C4-2B (cell line): Measurements from ENCODE around the gene CLIP1.

Experiments used
- H3K27ac ChIP-seq: fragments of 450-650 bp; 2 replicates; pipeline ENCODE4 v1.5.1; 2017
- ZFX ChIP-seq: fragments of 450-650 bp; IDR thresholded peaks from 2 replicates; pipeline ENCODE4 v1.6.1; 2017
- TF ChIP-seq, protein P1 (sequence below): fragments of 450-650 bp; conservative IDR thresholded peaks from 2 replicates; pipeline ENCODE4 v1.5.1; 2017; ENCODE audit warnings: mild to moderate bottlenecking

The CLIP1 gene

DNA sequence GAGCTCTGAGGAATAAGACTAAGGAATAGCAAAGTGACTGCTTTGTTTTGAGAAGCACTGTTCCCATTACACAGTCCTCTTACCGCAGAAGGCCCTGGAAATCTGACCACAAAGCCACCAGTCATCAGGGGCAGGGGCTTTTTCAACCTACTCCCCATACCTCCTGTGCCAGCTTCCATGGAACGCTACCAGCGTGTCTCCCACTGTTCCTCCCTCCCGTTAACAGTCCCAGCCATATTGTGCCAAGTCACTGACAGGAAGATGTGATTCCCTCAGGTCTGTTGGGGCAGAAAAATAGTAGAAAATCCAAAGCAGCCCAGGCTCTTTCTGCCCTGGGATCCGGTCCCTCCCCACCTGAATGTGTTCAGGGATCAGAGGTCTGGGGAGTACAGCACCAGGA, 109.5 kb downstream of the CLIP1 start:
- no peak overlapping the region for H3K27ac ChIP-seq
- no peak for TF ChIP-seq ZFX
- TF ChIP-seq, protein P1, sequence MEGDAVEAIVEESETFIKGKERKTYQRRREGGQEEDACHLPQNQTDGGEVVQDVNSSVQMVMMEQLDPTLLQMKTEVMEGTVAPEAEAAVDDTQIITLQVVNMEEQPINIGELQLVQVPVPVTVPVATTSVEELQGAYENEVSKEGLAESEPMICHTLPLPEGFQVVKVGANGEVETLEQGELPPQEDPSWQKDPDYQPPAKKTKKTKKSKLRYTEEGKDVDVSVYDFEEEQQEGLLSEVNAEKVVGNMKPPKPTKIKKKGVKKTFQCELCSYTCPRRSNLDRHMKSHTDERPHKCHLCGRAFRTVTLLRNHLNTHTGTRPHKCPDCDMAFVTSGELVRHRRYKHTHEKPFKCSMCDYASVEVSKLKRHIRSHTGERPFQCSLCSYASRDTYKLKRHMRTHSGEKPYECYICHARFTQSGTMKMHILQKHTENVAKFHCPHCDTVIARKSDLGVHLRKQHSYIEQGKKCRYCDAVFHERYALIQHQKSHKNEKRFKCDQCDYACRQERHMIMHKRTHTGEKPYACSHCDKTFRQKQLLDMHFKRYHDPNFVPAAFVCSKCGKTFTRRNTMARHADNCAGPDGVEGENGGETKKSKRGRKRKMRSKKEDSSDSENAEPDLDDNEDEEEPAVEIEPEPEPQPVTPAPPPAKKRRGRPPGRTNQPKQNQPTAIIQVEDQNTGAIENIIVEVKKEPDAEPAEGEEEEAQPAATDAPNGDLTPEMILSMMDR: no peak

DNA sequence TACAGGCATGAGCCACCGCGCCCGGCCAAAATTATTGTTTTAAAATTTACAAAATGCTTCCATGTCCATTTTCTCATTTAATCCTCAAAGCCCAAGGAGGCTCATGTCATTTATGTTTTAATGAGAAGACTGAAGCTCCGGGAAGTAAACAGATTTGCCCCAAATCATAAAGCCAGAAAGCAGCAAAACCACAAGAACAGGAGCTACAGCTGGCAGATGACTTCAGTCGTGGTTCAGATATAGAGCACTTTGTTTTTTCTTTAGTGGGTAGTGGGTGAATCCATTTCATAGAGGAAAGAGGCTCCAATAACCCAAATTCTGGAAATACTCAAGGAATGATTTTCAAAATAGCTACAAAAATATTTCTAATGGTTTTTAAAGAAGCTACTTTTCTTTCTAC, 110.8 kb downstream of the CLIP1 start:
- H3K27ac ChIP-seq: no peak overlapping the region

DNA sequence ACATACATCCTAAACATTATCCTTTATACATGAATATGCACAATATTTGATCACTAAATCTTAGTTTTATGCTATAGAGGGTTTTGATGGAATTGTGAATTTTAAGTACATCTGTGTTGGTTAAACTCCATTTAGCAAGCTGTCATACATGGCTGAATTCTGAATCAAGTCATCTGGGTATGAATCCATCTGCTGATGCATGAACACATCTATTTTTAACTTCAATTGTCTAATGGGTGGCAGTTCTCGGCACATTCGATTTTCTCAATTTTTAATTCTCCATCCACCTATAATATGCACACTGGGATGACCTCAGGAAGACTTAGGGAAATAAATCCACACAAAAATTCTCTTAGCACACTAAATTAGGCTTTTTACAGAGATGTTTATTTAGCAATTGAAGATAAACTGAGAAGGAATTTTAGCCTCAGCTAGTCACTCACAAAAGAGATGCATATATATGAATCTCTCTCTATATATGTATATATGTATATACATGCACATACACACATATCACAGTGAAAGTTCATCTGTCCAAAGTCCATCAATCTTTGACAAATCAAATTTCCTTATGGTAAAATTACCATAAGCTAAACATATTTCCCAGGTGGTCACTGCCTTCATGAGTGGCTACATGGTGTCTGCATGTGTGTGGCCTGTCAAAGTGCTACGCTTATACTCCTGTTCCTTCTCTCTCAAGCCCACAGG, 111.7 kb downstream of the CLIP1 start:
- TF ChIP-seq, protein P1: no peak
- no peak for TF ChIP-seq ZFX
- H3K27ac ChIP-seq: no peak overlapping the region

More for the DNA sequence above, 110.8 kb downstream of the CLIP1 start:
- TF ChIP-seq ZFX: no peak
- TF ChIP-seq, protein P1: no peak

DNA sequence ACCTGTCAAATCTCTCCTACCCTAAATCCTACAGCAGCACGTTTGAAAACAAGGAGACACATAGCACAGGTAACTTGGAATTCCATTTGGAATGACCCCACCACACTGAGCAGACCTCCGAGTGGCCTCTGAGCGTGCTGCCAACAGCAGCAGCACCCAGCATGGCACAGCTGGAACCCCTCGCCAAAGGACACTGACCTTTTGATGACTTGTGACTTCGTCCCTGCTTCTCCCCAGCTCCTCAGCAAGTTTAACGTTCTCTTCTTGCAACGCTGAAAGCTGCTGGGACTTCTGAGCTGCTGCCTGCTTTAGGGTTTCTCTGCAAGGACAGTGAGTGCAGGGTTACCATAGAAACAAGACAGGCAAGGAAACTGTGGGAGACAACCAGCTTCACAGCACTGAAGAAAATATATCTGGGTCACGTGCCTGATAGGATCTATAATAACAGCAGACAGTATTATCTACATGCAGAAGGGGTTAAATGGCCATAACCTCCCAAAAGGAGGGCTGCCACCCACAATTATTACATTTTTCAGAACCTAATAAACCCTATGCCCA, 112.8 kb downstream of the CLIP1 start:
- H3K27ac ChIP-seq: no peak overlapping the region
- TF ChIP-seq, protein P1: no peak
- no peak for TF ChIP-seq ZFX

DNA sequence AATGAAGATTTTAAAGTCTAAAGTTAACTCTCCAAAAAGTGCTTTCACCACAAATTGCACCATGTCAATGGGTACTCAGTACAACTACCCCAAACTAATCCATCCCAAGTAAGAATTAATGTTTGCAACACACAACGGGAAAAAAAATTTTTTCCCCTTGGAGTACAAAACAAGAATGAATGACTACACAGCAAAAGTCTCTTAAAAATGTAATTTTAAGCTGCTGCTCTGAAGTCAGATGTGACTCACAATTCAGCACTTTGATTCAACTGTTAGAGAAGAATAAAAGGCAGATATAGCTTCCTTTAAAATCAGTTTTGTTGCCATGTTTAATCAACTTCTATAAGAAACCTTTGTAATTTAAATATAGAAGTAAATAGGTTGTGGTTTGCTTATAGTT, 113.7 kb downstream of the CLIP1 start:
- TF ChIP-seq, protein P1: no peak
- TF ChIP-seq ZFX: no peak

DNA sequence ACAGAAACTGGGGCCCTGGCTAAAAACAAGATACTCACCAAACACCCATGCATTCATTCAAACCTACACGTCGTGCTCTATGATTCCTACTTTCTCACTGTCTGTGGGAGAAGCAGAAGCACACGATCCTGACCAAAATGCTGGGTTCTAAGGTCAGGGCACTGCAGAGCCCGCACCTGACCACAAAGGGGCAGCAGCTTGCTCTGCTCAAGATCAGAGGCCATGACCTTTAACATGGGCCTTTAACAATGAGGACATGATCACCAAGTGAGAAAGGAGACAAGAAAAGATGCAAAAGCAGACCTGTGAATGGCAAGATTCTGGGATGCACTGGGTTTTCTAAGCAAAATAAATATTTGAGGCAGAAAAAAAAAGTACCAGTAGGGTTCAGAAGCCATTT, 116.1 kb downstream of the CLIP1 start:
- H3K27ac ChIP-seq: no peak overlapping the region
- TF ChIP-seq ZFX: no peak
- TF ChIP-seq, protein P1: peak; percentile 48

More for the DNA sequence above, 113.7 kb downstream of the CLIP1 start:
- H3K27ac ChIP-seq: no peak overlapping the region

DNA sequence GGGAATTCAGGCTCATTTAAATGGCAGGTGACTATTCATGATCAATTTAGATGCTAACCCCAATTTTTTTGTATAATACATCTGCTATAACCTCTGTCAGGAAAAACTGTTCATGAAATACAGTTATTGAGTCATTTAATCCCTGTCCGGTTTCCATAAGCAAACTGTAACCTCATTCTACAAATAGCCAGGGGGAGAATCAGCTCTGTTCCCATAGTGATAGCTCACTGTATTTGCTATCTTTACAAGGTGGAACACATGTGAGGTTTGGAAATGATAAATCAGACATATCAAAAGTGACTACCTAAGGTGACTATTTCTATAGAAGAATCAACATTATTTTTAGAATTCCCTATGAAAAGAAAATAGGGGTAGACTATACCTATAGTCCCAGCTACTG, 117.5 kb downstream of the CLIP1 start:
- H3K27ac ChIP-seq: no peak overlapping the region
- no peak for TF ChIP-seq ZFX
- TF ChIP-seq, protein P1: no peak
